Subcutaneous adipose tissue (tissue), 4 donors: Measurements from ENCODE around the gene KDM5B. TPM values are rescaled to one million over a fixed set of nuclear protein-coding genes. Genes with fewer than 3 reads are reported as not detected.

Experiments
- CTCF ChIP-seq: fragments of 450-650 bp; IDR thresholded peaks from one replicate; pipeline ENCODE4 v1.5.1; 2016; ENCODE audit warnings: low read depth, mild to moderate bottlenecking, control low read depth, antibody characterized with exemption, moderate library complexity
- total RNA-seq, 4 donors: library from RNA; depleted of rRNA; stranded (reverse); fragments of >200 nt; gene quantifications; one replicate each; pipeline ENCODE4 v1.1.0, GENCODE V29; 2016

KDM5B gene
- total RNA-seq, 4 donors from 2014 or later = 37.8 to 62.2 (median 48.2) TPM

- no peak for TF ChIP-seq CTCF
Observed at GRCh38 chr1:202713110-202713509, 95.1 kb downstream of the KDM5B start.

- TF ChIP-seq CTCF = no peak
Observed at GRCh38 chr1:202711949-202712635, 96.1 kb downstream of the KDM5B start.

- TF ChIP-seq CTCF = no peak
Observed at GRCh38 chr1:202710070-202711045, 97.9 kb downstream of the KDM5B start, which contains the start of gene SYT2. Gene SYT2 (minus strand): TSS chr1:202710454. CDS start chr1:202605772, 104,682 bp downstream.

GRCh38 chr1:202709276-202710041 is 98.8 kb downstream of the KDM5B start:
- no peak for TF ChIP-seq CTCF

GRCh38 chr1:202708456-202709275 is 99.6 kb downstream of the KDM5B start:
- TF ChIP-seq CTCF = no peak

- no peak for TF ChIP-seq CTCF
Observed at GRCh38 chr1:202706851-202707250, 101.4 kb downstream of the KDM5B start.
